HEK293 (cell line): Measurements from ENCODE around the gene RPL4.

ENCODE experiments used
- GLI2 ChIP-seq: fragments of 450-650 bp; formaldehyde crosslinking; IDR thresholded peaks from 2 replicates; pipeline ENCODE4; 2017; ENCODE audit warnings: missing biosample characterization, missing genetic modification characterization, low read depth, borderline replicate concordance
- RBAK ChIP-seq: fragments of 450-650 bp; formaldehyde crosslinking; IDR thresholded peaks from 2 replicates; pipeline ENCODE4 v1.5.1; 2016; ENCODE audit warnings: missing biosample characterization, missing genetic modification characterization
- REST ChIP-seq: fragments of 450-650 bp; formaldehyde crosslinking; IDR thresholded peaks from 2 replicates; pipeline ENCODE4 v1.5.1; 2016; ENCODE audit warnings: missing biosample characterization, missing genetic modification characterization
- ZBTB11 ChIP-seq: fragments of 450-650 bp; formaldehyde crosslinking; conservative IDR thresholded peaks from 2 replicates; pipeline ENCODE4 v1.5.1; 2016; ENCODE audit warnings: low read depth, missing biosample characterization, missing genetic modification characterization
- ZBTB21 ChIP-seq: fragments of 450-650 bp; formaldehyde crosslinking; IDR thresholded peaks from 2 replicates; pipeline ENCODE4 v1.5.1; 2017; ENCODE audit warnings: missing biosample characterization, missing genetic modification characterization
- ZBTB8A ChIP-seq: fragments of 450-650 bp; formaldehyde crosslinking; IDR thresholded peaks from 2 replicates; pipeline ENCODE4 v1.5.1; 2016; ENCODE audit warnings: missing biosample characterization, missing genetic modification characterization
- ZNF121 ChIP-seq: fragments of 450-650 bp; formaldehyde crosslinking; IDR thresholded peaks from 2 replicates; pipeline ENCODE4 v1.5.1; 2016; ENCODE audit warnings: missing biosample characterization, missing genetic modification characterization
- ZNF138 ChIP-seq: fragments of 450-650 bp; formaldehyde crosslinking; IDR thresholded peaks from 2 replicates; pipeline ENCODE4 v1.5.1; 2016; ENCODE audit warnings: missing biosample characterization, missing genetic modification characterization, borderline replicate concordance
- ZNF140 ChIP-seq: fragments of 450-650 bp; formaldehyde crosslinking; IDR thresholded peaks from 2 replicates; pipeline ENCODE4 v1.5.1; 2016; ENCODE audit warnings: missing biosample characterization, missing genetic modification characterization
- ZNF292 ChIP-seq: fragments of 450-650 bp; formaldehyde crosslinking; IDR thresholded peaks from 2 replicates; pipeline ENCODE4 v1.5.1; 2016; ENCODE audit warnings: low read depth, missing biosample characterization, missing genetic modification characterization, borderline replicate concordance
- ZNF341 ChIP-seq: fragments of 450-650 bp; formaldehyde crosslinking; IDR thresholded peaks from 2 replicates; pipeline ENCODE4; 2016; ENCODE audit warnings: low read depth, missing biosample characterization, missing genetic modification characterization
- ZNF404 ChIP-seq: fragments of 450-650 bp; formaldehyde crosslinking; IDR thresholded peaks from 2 replicates; pipeline ENCODE4 v1.5.1; 2017; ENCODE audit warnings: missing biosample characterization, missing genetic modification characterization
- ZNF510 ChIP-seq: fragments of 450-650 bp; formaldehyde crosslinking; IDR thresholded peaks from 2 replicates; pipeline ENCODE4 v1.5.1; 2018; ENCODE audit warnings: mild to moderate bottlenecking, missing genetic modification characterization, missing biosample characterization; ENCODE audit not compliant: insufficient replicate concordance
- ZNF518A ChIP-seq: fragments of 450-650 bp; formaldehyde crosslinking; conservative IDR thresholded peaks from 2 replicates; pipeline ENCODE4 v1.5.1; 2016; ENCODE audit warnings: low read depth, missing biosample characterization, missing genetic modification characterization
- ZNF555 ChIP-seq: fragments of 450-650 bp; formaldehyde crosslinking; conservative IDR thresholded peaks from 2 replicates; pipeline ENCODE4 v1.5.1; 2017; ENCODE audit warnings: missing biosample characterization, mild to moderate bottlenecking, missing genetic modification characterization, inconsistent platforms
- ZNF558 ChIP-seq: fragments of 450-650 bp; formaldehyde crosslinking; IDR thresholded peaks from 2 replicates; pipeline ENCODE4 v1.5.1; 2016; ENCODE audit warnings: missing biosample characterization, missing genetic modification characterization
- ZSCAN23 ChIP-seq: fragments of 450-650 bp; formaldehyde crosslinking; IDR thresholded peaks from 2 replicates; pipeline ENCODE4 v1.5.1; 2016; ENCODE audit warnings: missing biosample characterization, missing genetic modification characterization
- ZXDB ChIP-seq: fragments of 450-650 bp; formaldehyde crosslinking; IDR thresholded peaks from 2 replicates; pipeline ENCODE4 v1.5.1; 2016; ENCODE audit warnings: missing biosample characterization, missing genetic modification characterization
- TF ChIP-seq, protein P1 (sequence below): fragments of 450-650 bp; formaldehyde crosslinking; IDR thresholded peaks from 2 replicates; pipeline ENCODE4 v1.5.1; 2016; ENCODE audit warnings: missing biosample characterization, missing genetic modification characterization, borderline replicate concordance
- TF ChIP-seq, protein P2 (sequence below): fragments of 450-650 bp; formaldehyde crosslinking; IDR thresholded peaks from 2 replicates; pipeline ENCODE4 v1.5.1; 2016; ENCODE audit warnings: missing biosample characterization, missing genetic modification characterization, borderline replicate concordance

RPL4 gene

DNA sequence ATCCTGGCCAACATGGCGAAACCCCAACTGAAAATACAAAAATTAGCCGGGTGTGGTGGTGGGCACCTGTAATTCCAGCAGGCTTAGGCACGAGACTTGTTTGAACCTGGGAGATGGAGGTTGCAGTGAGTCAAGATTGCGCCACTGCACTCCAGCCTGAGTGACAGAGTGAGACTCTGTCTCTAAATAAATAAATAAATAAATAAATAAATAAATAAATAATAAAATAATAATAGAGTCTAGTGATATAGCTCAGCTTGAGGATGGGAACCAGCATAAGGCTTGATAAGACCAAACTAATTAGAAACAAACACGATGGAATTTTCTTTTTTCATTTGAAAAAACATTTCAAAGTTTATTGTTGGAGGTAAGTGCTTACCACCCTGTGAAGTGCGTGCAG lies 43.4 kb downstream of the RPL4 start (continued):
- peak; percentile 73 for TF ChIP-seq ZBTB8A (tag by site-specific recombination)
- peak; percentile 78 for TF ChIP-seq ZNF140 (tag by site-specific recombination)
- TF ChIP-seq ZNF518A (tag by site-specific recombination) = peak; percentile 92
- 0 out of 2 replicates have a peak, but pooled peaks have one; percentile 33 for TF ChIP-seq ZSCAN23 (tag by site-specific recombination)
- TF ChIP-seq ZBTB11 = peak; percentile 76
- 0 out of 2 replicates have a peak, but pooled peaks have one; percentile 49 for TF ChIP-seq ZNF292
- TF ChIP-seq ZBTB21 (tag by site-specific recombination) = 0 out of 2 replicates have a peak, but pooled peaks have one; percentile 49
- peak; percentile 44; the same call in 1 of the 2 replicates for TF ChIP-seq GLI2 (tag by site-specific recombination)
- peak; percentile 83 for TF ChIP-seq ZNF558 (tag by site-specific recombination)
- peak; percentile 75 for TF ChIP-seq ZNF510 (tag by site-specific recombination)
- TF ChIP-seq ZNF341 (tag by site-specific recombination) = peak; percentile 31; the same call in 1 of the 2 replicates
- TF ChIP-seq REST (tag by site-specific recombination) = peak; percentile 70
- TF ChIP-seq, protein P1, sequence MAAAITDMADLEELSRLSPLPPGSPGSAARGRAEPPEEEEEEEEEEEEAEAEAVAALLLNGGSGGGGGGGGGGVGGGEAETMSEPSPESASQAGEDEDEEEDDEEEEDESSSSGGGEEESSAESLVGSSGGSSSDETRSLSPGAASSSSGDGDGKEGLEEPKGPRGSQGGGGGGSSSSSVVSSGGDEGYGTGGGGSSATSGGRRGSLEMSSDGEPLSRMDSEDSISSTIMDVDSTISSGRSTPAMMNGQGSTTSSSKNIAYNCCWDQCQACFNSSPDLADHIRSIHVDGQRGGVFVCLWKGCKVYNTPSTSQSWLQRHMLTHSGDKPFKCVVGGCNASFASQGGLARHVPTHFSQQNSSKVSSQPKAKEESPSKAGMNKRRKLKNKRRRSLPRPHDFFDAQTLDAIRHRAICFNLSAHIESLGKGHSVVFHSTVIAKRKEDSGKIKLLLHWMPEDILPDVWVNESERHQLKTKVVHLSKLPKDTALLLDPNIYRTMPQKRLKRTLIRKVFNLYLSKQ = 0 out of 2 replicates have a peak, but pooled peaks have one; percentile 54
- peak; percentile 84 for TF ChIP-seq ZNF555
- TF ChIP-seq ZNF404 (tag by site-specific recombination) = peak; percentile 56; the same call in 1 of the 2 replicates
- TF ChIP-seq ZNF138 (tag by site-specific recombination) = peak; percentile 65; the same call in 1 of the 2 replicates
- peak; percentile 61; the same call in 1 of the 2 replicates for TF ChIP-seq ZXDB (tag by site-specific recombination)
- TF ChIP-seq ZNF121 (tag by site-specific recombination) = 0 out of 2 replicates have a peak, but pooled peaks have one; percentile 9
- 0 out of 2 replicates have a peak, but pooled peaks have one; percentile 24 for TF ChIP-seq RBAK
- TF ChIP-seq, protein P2, sequence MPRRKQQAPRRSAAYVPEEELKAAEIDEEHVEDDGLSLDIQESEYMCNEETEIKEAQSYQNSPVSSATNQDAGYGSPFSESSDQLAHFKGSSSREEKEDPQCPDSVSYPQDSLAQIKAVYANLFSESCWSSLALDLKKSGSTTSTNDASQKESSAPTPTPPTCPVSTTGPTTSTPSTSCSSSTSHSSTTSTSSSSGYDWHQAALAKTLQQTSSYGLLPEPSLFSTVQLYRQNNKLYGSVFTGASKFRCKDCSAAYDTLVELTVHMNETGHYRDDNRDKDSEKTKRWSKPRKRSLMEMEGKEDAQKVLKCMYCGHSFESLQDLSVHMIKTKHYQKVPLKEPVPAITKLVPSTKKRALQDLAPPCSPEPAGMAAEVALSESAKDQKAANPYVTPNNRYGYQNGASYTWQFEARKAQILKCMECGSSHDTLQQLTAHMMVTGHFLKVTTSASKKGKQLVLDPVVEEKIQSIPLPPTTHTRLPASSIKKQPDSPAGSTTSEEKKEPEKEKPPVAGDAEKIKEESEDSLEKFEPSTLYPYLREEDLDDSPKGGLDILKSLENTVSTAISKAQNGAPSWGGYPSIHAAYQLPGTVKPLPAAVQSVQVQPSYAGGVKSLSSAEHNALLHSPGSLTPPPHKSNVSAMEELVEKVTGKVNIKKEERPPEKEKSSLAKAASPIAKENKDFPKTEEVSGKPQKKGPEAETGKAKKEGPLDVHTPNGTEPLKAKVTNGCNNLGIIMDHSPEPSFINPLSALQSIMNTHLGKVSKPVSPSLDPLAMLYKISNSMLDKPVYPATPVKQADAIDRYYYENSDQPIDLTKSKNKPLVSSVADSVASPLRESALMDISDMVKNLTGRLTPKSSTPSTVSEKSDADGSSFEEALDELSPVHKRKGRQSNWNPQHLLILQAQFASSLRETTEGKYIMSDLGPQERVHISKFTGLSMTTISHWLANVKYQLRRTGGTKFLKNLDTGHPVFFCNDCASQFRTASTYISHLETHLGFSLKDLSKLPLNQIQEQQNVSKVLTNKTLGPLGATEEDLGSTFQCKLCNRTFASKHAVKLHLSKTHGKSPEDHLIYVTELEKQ (tag by site-specific recombination) = peak; percentile 39; the same call in 1 of the 2 replicates
